ENCODE measurements around the gene BORCS8.

GRCh38 chr19:19137556-19138108 is 54.3 kb downstream of the BORCS8 start:
- TF ChIP-seq POLR2A (IDR thresholded peaks at IDR 0.05), result no peak
- TF ChIP-seq CTCF (IDR thresholded peaks at IDR 0.05), result no peak
- no peak for TF ChIP-seq EP300 (IDR thresholded peaks at IDR 0.05)

All from tibial nerve (tissue), 4 donors.